HG03039 (cell line): ENCODE measurements around the gene TEAD1.

Experiments
- ATAC-seq: cut with Tn5 transposase; IDR thresholded peaks from one replicate; pipeline ENCODE4 v1.9.1; 2021; ENCODE audit warnings: mild to moderate bottlenecking, moderate library complexity; ENCODE audit not compliant: unreplicated experiment

The TEAD1 gene

DNA sequence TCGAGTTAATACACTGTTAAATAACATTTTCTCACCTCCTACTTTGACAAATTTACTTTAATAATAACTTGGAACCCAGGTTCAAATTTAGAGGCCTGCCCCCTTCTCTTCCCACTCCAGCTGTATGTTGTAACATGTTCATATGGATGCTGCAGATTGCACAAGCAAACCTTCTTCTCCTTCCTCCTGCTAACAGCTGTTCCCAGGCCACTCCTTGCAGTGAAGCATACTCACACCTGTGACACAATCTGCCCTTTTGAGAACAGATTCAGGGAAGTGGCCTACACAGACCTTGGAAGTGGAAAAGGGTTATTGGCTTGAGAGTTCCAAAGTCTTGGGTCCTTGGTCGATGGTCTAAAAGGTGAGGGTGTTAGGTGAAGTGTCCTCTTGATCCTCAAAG is 131.9 kb downstream of the TEAD1 start:
- ATAC-seq: no peak

DNA sequence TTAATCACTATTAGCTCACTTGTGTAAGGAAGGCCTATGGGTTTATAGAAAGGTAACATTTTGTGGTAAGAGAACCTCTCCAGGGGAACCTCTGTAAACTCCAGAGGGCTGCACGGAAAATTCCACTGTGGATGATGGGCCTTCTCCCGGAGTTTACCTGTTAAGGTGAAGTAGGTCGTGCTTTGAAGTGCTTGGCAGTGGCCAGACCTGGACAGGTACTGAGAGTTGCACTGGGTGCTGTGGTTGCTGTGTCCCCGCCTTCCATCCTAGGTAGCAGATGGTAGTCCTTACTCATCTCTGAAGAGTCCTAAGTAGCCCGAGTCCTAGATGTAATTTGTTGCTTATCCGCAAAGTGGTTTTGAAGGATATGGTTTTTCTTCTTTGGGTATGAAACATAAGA is 133.4 kb downstream of the TEAD1 start:
- no peak for ATAC-seq

GRCh38 chr11:12808519-12808918 is 134.3 kb downstream of the TEAD1 start:
- no peak for ATAC-seq

DNA sequence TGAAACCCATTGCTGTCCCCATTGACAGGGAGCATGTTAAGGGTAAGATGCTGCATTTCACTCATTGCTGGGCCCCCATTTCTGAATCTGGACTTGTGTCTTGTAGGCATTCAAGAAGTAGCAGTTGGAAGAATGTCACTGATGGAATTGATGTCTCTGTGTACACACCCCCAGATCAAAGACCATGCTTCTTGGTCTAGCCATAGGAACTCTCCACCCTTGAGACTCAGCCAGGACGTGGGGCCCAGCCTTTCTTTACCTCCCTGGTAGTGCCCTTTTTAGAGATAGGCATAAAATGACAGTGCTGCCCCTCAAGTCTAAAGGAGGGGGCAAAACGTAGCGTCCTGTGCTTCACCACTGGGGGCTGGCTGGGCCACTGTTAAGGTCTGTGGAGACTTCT is 135.1 kb downstream of the TEAD1 start:
- ATAC-seq: no peak

DNA sequence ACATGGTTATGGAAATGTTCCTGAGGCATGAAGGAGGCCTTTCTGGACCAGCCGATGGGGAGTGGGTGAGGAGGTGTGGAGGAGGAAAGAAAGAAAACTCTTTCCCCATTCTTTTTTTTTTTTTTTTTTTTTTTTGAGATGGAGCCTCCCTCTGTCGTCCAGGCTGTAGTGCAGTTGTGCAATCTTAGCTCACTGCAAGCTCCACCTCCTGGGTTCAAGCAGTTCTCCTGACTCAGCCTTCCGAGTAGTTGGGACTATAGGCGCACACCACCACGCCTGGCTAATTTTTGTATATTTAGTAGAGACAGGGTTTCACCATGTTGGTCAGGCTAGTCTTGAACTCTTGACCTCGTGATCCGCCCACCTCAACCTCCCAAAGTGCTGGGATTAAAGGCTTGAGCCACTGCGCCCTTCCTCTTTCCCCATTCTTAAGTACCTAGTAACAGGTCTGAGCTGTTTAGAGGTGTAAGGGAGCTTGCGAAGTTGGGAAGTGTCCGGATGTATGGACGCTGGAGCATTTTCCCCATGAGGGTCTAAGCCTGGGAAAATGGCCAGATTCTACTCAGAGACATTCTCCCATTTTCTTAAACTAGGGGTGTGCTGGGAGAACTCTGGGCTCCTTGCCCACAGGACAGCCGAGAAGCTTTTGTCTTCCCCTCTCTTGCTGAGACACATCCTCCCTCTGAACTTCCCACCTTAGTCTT is 135.8 kb downstream of the TEAD1 start:
- ATAC-seq: no peak

DNA sequence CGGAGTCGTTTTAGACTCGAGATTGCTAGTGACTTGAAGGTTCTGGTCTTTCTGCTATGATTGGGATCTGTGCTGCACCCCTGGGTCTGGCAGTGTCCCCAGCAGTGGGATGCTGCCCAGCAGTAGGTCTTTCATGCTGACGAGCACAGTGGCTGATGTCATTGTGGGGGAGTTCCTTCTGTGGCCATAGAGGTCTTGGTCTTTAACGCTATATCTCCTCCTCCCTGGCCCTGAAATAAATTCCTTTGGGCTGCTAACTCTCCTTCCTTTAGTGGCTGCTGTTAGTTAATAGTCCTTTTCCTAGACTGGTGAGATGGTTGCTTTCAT is 136.3 kb downstream of the TEAD1 start:
- no peak for ATAC-seq

DNA sequence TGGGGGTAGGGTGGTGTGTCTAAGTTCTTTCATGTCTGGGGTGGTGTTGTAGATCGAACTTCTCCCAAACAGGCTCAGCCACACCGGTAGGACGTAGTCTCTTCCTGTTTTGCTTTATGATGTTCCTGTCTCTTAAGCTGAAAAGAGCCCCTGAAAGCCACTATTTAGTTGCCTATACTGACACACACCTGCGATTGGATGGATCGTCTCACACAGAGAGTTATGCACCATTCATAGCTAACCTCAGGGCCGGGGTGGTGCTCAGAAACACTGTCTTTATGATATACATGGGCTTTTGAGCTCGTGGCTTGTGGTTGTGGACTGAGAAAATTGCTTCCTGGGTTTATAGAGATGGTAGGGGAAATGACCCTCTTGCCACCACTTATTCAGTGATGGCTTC is 137.6 kb downstream of the TEAD1 start:
- ATAC-seq: no peak

GRCh38 chr11:12812849-12813248 is 138.6 kb downstream of the TEAD1 start:
- ATAC-seq: no peak

DNA sequence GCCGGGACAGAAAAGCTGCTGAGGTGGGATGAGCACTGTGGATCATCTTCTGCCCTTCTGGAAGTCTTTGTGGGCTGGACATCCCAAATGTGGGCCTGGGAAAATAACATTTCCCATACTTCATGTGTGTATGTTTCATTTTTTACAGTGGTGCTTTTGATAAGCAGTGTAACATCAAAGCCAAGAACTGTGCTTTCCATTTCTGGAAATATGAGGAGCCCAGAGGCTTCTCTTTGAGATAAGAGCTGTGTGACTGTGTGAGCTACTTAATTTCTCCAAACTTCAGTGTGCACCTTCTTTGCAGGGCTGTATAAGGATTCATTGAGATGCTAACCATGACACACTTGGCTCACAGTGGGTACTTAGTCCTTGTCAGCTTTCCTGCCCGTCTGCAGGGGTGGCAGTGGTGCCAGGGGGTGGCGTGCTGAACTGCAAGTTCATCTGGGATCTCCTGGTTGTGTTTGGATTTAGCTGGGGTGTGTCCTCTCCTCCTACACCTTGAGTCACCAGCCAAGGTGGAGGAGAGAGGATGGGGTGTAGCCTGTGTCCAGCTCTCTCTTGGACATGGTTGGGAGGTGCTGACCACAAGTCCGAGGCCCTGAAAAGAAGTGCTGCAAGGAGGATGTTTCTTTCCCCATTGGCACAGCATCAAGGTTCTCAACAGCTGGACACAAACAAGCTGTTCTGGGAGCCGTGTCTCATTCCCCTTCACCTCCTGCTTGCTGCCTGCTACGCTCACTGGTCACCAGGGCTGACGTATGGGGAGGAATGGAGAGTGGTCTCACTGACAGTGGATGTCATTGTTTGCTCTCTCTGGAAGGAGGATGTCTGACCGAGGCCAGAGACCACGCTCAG is 139.4 kb downstream of the TEAD1 start:
- ATAC-seq: no peak

DNA sequence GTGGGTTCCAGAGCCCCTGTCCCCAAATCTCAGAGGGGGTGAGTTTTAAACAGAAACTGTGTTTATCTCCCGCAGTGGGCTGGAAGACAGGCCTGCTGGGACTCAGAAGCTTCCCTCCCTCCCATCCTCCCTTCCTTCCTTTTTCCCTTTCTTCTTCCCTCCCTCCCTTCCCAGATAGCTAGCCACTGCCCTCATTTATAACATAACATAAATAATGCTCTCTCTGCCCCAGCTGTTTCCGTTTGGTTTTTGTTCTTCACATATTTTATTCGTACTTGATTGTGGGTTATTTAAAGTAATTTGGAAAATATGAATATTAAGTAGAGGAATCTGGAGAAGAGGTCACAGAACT is 140.9 kb downstream of the TEAD1 start:
- no peak for ATAC-seq

DNA sequence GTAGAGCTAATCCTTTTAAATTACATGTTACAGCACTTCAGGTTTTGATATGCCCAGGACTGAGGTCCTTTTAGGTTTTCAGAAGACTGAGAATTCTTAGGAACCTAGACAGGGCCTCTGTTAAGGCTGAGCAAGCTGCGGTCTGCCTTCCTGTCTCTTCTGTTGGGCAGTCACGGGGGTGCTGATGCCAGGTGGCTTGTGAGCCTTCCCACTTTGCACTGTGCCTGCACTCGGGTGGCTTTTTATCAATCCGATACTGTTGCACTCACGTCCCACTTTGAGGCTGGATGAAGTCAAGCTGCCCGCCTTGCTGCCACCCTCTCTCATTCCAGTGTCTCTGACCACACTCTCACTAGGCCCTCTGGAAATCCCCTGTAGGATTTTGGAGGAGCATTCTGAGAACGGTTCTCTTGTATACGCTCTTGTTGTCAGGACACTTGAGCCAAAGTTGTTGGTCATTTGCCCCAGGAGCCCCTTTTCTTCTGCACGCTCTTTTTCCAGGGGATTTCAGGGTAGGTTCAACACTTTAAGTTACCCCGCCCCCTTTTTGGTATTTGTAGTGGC is 141.8 kb downstream of the TEAD1 start:
- ATAC-seq: no peak

DNA sequence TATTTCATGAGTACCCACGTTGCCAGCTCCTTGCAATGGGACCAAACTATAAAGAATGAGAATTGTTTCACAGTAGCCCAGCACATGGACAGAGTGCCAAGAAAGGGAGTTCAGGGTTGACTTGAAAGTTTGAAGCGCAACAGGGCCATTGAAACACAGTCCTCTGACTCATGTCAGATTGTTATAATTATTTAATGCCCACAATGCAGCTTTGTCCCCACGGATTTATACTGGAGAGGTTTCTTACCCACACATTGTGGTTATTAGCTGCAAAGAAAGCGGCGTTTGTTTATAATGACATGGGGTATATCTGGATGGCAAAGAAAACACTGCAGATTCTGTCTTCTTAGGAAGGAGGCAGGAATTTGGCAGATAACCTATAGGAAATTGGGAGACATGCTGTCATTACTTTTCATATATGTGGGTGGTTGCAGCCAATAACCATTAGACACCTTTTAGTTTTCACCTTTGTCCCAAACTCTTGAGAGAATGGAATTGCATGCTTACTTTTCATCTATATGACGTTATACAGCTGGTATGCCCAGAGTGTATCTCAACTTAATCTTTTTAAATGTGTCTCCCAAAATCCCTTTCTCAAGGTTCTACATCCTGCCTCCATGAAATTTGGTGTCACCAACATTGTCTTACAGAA is 143.6 kb downstream of the TEAD1 start:
- ATAC-seq: no peak

GRCh38 chr11:12818333-12819015 is 144.3 kb downstream of the TEAD1 start:
- no peak for ATAC-seq

DNA sequence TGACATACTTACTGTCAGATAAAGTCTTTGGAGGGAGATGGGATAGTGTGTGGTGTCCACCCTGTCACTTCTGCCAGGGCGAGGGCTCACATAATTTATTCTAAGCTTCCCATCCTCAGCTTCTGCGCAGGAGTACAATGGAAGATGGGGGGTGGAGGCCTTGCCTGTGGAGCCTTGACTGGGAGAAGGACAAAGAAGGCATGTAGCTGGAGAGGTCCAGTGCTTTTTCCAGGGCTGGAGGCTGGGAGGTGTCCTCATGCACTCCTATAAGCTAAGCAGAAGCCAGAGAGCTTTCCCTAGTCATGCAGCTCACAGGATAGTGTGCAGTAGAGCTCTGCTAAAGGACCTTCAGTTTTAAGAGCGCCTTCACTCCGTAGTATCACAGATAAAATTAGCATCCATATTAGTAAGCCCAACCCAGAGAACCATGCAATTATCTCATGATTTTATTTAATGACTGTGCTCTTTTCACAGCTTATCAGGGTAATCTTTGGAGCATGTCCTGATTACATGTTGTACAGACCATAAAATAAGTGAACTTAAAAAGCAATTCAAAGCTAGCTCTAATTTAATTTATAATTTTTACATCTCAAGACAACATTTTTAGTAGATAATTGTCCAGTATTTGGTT is 148.3 kb downstream of the TEAD1 start:
- ATAC-seq: no peak

DNA sequence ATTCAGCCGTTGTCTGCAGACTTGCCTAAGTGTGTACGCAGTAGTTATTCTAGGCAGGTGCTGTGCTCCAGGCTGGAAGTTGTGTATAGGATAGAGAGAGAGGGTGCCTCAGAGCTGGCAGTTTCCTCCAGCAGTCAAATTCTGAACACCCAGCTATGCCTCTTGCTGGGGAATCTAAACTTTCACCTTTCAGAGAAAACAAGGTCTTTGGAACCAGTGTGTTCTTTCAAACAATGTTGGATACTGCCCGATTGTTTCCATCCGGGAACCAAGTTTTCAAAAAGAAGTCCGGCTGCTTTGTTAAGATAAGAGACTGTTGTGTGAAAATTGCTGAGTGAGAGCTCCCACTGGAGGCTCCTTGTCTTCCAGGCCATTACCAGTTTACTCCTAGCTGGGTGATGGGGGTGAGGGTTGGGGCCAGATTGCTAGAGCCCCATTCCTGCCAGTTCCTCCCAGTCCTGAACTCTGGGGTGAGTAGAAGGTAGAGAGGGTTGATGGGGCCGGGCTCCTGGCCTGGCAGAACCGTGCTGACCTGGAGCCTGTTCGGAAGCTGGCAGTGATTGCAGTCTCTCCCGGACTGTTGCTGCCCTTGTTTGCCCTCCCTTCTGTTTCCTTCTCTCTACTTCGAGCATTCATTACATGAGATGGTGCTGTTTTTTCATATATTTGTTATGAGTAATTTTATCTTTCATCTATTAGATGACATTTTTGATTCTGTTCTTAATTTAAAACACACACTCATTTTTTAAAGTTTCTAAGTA is 150.2 kb downstream of the TEAD1 start:
- ATAC-seq: no peak

DNA sequence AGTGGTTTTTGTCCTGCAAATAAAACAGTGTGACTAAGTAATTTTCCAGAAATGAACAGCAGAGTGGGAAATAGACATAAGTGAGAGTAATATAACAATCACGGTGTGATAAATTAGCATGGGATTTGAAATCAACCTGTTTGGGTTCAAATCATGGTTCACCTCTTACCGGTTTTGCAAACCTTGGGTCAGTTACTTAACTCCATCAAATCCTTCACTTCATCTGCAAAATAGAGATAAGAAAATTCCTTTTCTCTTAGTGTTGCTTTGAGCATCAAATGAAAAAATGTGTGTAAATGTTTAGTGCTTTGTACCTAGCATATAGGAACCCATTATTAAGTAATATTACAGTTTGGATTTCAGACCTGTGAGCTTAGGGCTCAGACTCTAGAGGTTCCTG is 152.2 kb downstream of the TEAD1 start:
- ATAC-seq: no peak

- ATAC-seq: no peak
Measured at GRCh38 chr11:12827369-12827768, 153.1 kb downstream of the TEAD1 start.

DNA sequence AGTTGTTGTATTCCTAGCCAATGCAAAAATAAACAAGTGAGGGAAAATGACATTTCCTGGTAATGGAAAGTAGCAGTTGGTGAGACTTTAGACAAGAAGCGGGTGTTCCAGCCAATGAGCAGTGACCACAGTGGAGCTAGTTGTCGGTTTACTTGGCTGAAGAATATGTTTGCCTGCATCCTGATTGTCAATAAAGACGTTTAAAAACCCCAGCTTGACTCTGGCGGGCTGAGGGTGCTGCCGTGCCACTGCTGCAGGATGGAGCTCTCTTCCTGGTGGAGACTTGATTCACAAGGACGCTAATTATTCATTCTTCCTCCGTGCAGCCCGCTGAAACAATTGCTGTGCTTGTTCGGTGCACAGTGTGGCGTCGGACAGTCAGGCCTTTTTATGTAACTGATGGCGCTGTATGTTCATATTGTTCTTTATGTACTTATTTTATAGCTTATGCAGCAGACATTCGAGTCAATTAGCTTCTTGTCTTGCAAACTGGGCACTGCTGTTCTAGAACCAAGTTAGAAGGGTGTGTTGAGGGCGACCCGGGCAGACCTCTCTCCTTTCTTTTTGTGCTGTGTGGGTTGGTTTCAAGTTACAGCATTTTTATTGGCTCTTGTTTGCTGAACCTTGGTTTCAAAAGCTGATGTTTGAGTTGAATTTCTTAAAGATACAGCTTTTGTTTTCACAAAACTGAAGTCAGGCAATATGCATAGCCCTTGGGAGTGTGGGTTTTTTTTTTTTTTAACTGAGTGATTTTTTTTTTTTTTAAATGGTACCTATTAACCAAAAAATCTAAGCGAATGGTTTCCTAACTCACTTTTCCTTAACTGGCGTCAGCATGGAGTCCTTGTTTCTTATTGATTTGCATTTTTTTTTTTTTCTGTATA is 153.9 kb downstream of the TEAD1 start:
- no peak for ATAC-seq

DNA sequence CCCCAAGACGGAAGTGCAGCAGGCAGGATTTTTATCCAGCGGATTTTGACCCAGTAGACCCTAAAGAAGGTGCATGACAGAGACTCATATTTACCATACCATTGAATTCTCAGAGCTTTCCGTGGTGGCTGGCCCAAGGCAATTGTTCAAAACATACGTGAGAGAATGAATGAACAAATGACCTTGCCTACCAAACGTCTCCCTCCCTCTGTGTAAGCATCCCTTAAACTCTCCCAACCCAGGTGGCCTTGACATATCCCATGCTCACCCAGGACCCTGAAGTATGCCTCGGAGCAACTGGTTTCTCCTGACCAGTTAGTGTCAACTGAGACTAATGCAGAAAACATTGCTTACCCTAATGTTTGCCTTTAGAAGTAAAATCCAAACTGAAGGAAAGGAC is 154.9 kb downstream of the TEAD1 start:
- no peak for ATAC-seq
